ENCODE results near the gene RLF.

The RLF gene

GRCh38 chr1:40276122-40276521 is 114.9 kb downstream of the RLF start:
- DNase-seq, result no peak

DNA sequence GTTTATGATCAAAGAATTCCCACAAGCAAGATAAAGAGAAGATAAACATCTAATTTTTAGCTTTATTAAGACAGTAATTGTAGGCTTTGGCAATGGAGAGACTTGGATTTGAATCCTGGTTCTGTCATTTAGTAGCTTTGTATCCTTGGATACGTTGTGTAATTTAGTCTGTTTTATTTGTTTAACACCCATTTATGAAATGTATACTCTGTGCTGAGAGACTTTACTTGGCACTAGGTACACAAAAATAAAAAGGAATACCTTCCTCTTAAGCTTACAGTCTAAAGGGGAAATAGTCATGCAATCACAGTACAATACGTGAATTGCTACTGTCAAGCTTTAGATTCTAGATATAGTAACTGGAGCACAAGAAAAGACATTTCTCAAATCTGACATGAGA is 120.7 kb downstream of the RLF start:
- DNase-seq, result no peak

Measured in activated CD4-positive, alpha-beta T cell treated with anti-CD3 and anti-CD28 coated beads, Interleukin-2, amount 50 U/mL, for 4 hours (primary cell).